K562 (cell line): ENCODE data around the gene XPR1. TPM values are rescaled to one million over a fixed set of nuclear protein-coding genes. Genes with fewer than 3 reads are reported as not detected.
A peak's percentile ranks its signal among the peaks of the same experiment; 100 is the strongest.

Experiments used
- ATAC-seq: fragments of 200-7000 bp; cut with Tn5 transposase; 3 replicates; pipeline ENCODE4 v1.9.1; 2020; ENCODE audit warnings: moderate library complexity
- BruUV-seq: library from RNA; stranded (reverse); fragments of 400-500 nt; replicated peaks from 2 replicates; lab custom pipeline; 2021; lab: Mats Ljungman, UMichigan
- CTCF ChIA-PET: fragments of 300-600 bp; formaldehyde crosslinking; extraction: SDS; loops from one replicate; lab custom pipeline; 2021; ENCODE audit warnings: low intra/inter-chr PET ratio; lab: Yijun Ruan, JAX
- POLR2A ChIA-PET: fragments of 300-600, 350-650 bp; sonication (Branson Sonifier 250); formaldehyde crosslinking; extraction: SDS; loops from one replicate; lab custom pipeline; 2021; ENCODE audit warnings: antibody characterized with exemption, inconsistent platforms; lab: Yijun Ruan, JAX
- DNase-seq, 4 experiments: peaks; one replicate each; pipeline versions ENCODE4 v3.0.0 to v3.0.0-alpha.2; 2011 to 2018; ENCODE audit warnings: low spot score in 3 of 4, mixed read lengths in 3 of 4; ENCODE audit errors: extremely low read depth in 1 of 4
- FAIRE-seq: peaks from 2 replicates; lab custom pipeline; 2011; peaks lifted over from hg19 to GRCh38; lab: Jason Lieb, UNC
- H2AFZ ChIP-seq: 2 replicates; pipeline ENCODE4 v1.6.0; 2011; ENCODE audit warnings: low read depth, low read length, control low read depth, inconsistent platforms
- H3K27ac ChIP-seq: fragments of 200-600 bp; 3 replicates; pipeline ENCODE4 v1.8.0; 2011; ENCODE audit warnings: low read depth, mild to moderate bottlenecking, control low read depth, inconsistent platforms, low read length, moderate library complexity, mixed read lengths; ENCODE audit errors: extremely low read depth
- H3K27me3 ChIP-seq, 2 experiments: fragments of 300-600 bp in 1 of 2; 2 replicates in 1 of 2; 3 replicates in 1 of 2; pipeline versions ENCODE4 v1.6.0 to v1.8.0; 2011; ENCODE audit warnings: inconsistent platforms in 2 of 2, low read length in 2 of 2, mild to moderate bottlenecking in 1 of 2, mixed read lengths in 1 of 2, moderate library complexity in 1 of 2; ENCODE audit not compliant: control insufficient read depth in 2 of 2, insufficient read depth in 2 of 2
- H3K36me3 ChIP-seq: fragments of 300-600 bp; 3 replicates; pipeline ENCODE4 v1.8.0; 2011; ENCODE audit warnings: mild to moderate bottlenecking, low read length, inconsistent platforms; ENCODE audit not compliant: control insufficient read depth, insufficient read depth
- H3K4me1 ChIP-seq, 2 experiments: fragments of 200-600 bp in 1 of 2; replicated peaks in 1 of 2; 2 replicates in 1 of 2; 3 replicates in 1 of 2; pipeline versions ENCODE4 v1.5.1 to v1.8.0; 2011; ENCODE audit warnings: inconsistent platforms in 2 of 2, low read length in 2 of 2, mild to moderate bottlenecking in 1 of 2, mixed read lengths in 1 of 2, moderate library complexity in 1 of 2; ENCODE audit not compliant: control insufficient read depth in 2 of 2, insufficient read depth in 2 of 2
- H3K4me2 ChIP-seq: 2 replicates; pipeline ENCODE4 v1.6.1; 2011; ENCODE audit warnings: low read length, control low read depth, inconsistent platforms, mixed read lengths; ENCODE audit not compliant: insufficient read depth
- H3K4me3 ChIP-seq: fragments of 200-600 bp; sonication (generic), shearing (Covaris generic); 2 replicates; pipeline ENCODE4 v1.5.1; 2016; ENCODE audit warnings: control low read depth, inconsistent platforms
- H3K79me2 ChIP-seq: fragments of 200-600 bp; 3 replicates; pipeline ENCODE4 v1.8.0; 2011; ENCODE audit warnings: low read length, inconsistent platforms; ENCODE audit not compliant: control insufficient read depth, insufficient read depth
- H3K9ac ChIP-seq, 2 experiments: 2 replicates each; pipeline versions ENCODE4 v1.6.0 to v1.6.1; 2011; ENCODE audit warnings: low read depth in 2 of 2, low read length in 2 of 2, control low read depth in 1 of 2, inconsistent platforms in 1 of 2, mild to moderate bottlenecking in 1 of 2, mixed read lengths in 1 of 2; ENCODE audit not compliant: insufficient read depth in 1 of 2
- H3K9me1 ChIP-seq: one replicate; pipeline ENCODE4 v1.6.0; 2011; ENCODE audit warnings: inconsistent platforms, mild to moderate bottlenecking, low read length, moderate library complexity; ENCODE audit not compliant: control insufficient read depth, insufficient read depth
- H3K9me3 ChIP-seq: replicated peaks from 2 replicates; pipeline ENCODE4 v1.5.1; 2011; ENCODE audit warnings: low read depth, low read length, inconsistent platforms; ENCODE audit not compliant: control insufficient read depth, insufficient read depth
- H4K20me1 ChIP-seq: replicated peaks from 2 replicates; pipeline ENCODE4 v1.6.1; 2011; ENCODE audit warnings: low read length, inconsistent platforms, mixed read lengths; ENCODE audit not compliant: control insufficient read depth, insufficient read depth
- POLR2H ChIP-seq: IDR thresholded peaks from 2 replicates; pipeline ENCODE4 v1.6.1; 2016; ENCODE audit warnings: missing genetic modification characterization, low read depth, mild to moderate bottlenecking, control low read depth, missing compliant biosample characterization, moderate library complexity
- POLR3A ChIP-seq: IDR thresholded peaks from 2 replicates; pipeline ENCODE4 v1.6.1; 2011; ENCODE audit warnings: borderline replicate concordance, mild to moderate bottlenecking, moderate library complexity; ENCODE audit not compliant: insufficient read length, insufficient read depth; ENCODE audit errors: extremely low read depth
- SNRNP70 ChIP-seq: fragments of 200-400 bp; formaldehyde crosslinking; optimal IDR thresholded peaks from 2 replicates; pipeline ENCODE3; 2017; ENCODE audit warnings: low read depth, low read length
- TFE3 ChIP-seq: fragments of 450-650 bp; formaldehyde crosslinking; IDR thresholded peaks from 2 replicates; pipeline ENCODE4 v1.4.0; 2020; ENCODE audit warnings: mild to moderate bottlenecking, mixed read lengths
- ZNF133 ChIP-seq: fragments of 250-450 bp; sonication (Bioruptor Pico); IDR thresholded peaks from 2 replicates; pipeline ENCODE4 v1.4.0; 2020; ENCODE audit warnings: mild to moderate bottlenecking
- ZNF263 ChIP-seq: sonication (generic); formaldehyde crosslinking; IDR thresholded peaks from 2 replicates; pipeline ENCODE4 v1.8.0; 2022; ENCODE audit warnings: mild to moderate bottlenecking, missing genetic modification reagents, borderline replicate concordance
- ZNF589 ChIP-seq: fragments of 200-800 bp; sonication (Bioruptor generic); IDR thresholded peaks from 2 replicates; pipeline ENCODE4 v1.6.1; 2016; ENCODE audit warnings: low read depth, missing genetic modification characterization, missing compliant biosample characterization
- WGBS: fragments of 100-300 bp; shearing (Covaris generic); methylation state at CpG from one replicate; pipeline ENCODE4 v1.1.6; 2016; ENCODE audit warnings: low coverage, mixed read lengths; ENCODE audit not compliant: insufficient coverage; ENCODE audit errors: missing lambda C conversion rate; 5-methylcytosine and 5-hydroxymethylcytosine counted together
- in situ Hi-C: fragments of 300-500 bp; cut with MboI; formaldehyde crosslinking; loops from 4 replicates; pipeline ENCODE4 v1.15.0; 2018; ENCODE audit warnings: inconsistent platforms, mixed read lengths
- intact Hi-C: fragments of 100-400 bp; cut with micrococcal nuclease; formaldehyde crosslinking; loops from 2 replicates; pipeline ENCODE4 v1.14.2; 2022
- polyA plus RNA-seq, 8 experiments: library from polyadenylated mRNA; depleted of rRNA in 4 of 8; stranded (reverse) in 5 of 8; unstranded in 3 of 8; fragments of >200 nt; fragmentation: Nextera tagmentation in 2 of 8; fragmentation: Illumina TruSeq in 1 of 8; extraction: Ambion mirVana in 2 of 8; extraction: Trizol in 1 of 8; gene quantifications; 2 replicates each; pipeline versions ENCODE4 v1.2.1 to v1.2.3, GENCODE V29; 2011 to 2014; ENCODE audit warnings: inconsistent platforms in 1 of 8, missing spikeins in 1 of 8
- total RNA-seq, 7 experiments: library from RNA; depleted of rRNA in 6 of 7; stranded (reverse); fragments of >200 nt in 6 of 7; fragmentation: Illumina TruSeq in 2 of 7; extraction: Trizol in 2 of 7; gene quantifications; 2 replicates each; pipeline versions ENCODE4 v1.2.1 to v1.2.3, GENCODE V29; 2011 to 2021; ENCODE audit warnings: low replicate concordance in 1 of 7

The XPR1 gene
- total and polyA plus RNA-seq, 9 of the 15 experiments (the other 6 are each of a cell fraction or from before 2014, with no cell fraction given): 3.0 to 66.2 (median 38.6) TPM

- TF ChIP-seq TFE3 (CRISPR knock-in tag) (no peak), POLR2H (tag) (0 out of 2 replicates have a peak, but pooled peaks have one; percentile 21), SNRNP70 (no peak), ZNF133 (no peak), ZNF589 (CRISPR knock-in tag) (no peak), ZNF263 (no peak)
- TF ChIP-seq, all 486 proteins: peak for 2
Measured at GRCh38 chr1:180842052-180842451, 210.2 kb downstream of the XPR1 start (continued).

GRCh38 chr1:180842491-180843275 is 210.9 kb downstream of the XPR1 start:
- Histone ChIP-seq H3K4me2 (no peak overlapping the region), H3K9me3 (no peaks in the 10 kb centered on the region), H3K9ac (no peak overlapping the region), H2AFZ (no peak overlapping the region), H3K79me2 (no peaks in the 10 kb centered on the region), H3K9me1 (no peaks in the 10 kb centered on the region), H4K20me1 (no peaks in the 10 kb centered on the region), H3K27ac (no peak overlapping the region), H3K4me1 (no peaks in the 10 kb centered on the region), H3K27me3 (no peaks in the 10 kb centered on the region), H3K36me3 (peaks cover 9% of the 10 kb centered on the region; the same call in 1 of the 3 replicates), H3K4me3 (no peak overlapping the region)
- TF ChIP-seq POLR3A: no peak
- ChIA-PET CTCF (interaction anchor here (0.7 kb wide), 1 partner anchor 12 kb away, joined by 3 read pairs; no protein-coding TSS in a partner anchor), POLR2A (interaction anchor here (0.6 to 0.7 kb wide), 2 partner anchors 327 to 986 kb away, joined by 3 read pairs; no protein-coding TSS in a partner anchor)
- ATAC-seq (peak; percentile 55; the same call in 2 of the 3 replicates), DNase-seq (no peak), FAIRE-seq (no peak)
- 80% methylated on average over 5 of the region's 5 CpGs for WGBS
- in situ Hi-C loops: no loop called here
- intact Hi-C loops: no loop called here
- BruUV-seq: no TSS peak
